GM18870 (cell line): ENCODE data around the gene MRPL40.

Source experiments
- ATAC-seq: cut with Tn5 transposase; IDR thresholded peaks from one replicate; pipeline ENCODE4 v1.9.1; 2021; ENCODE audit warnings: moderate library complexity; ENCODE audit not compliant: unreplicated experiment

The MRPL40 gene

DNA sequence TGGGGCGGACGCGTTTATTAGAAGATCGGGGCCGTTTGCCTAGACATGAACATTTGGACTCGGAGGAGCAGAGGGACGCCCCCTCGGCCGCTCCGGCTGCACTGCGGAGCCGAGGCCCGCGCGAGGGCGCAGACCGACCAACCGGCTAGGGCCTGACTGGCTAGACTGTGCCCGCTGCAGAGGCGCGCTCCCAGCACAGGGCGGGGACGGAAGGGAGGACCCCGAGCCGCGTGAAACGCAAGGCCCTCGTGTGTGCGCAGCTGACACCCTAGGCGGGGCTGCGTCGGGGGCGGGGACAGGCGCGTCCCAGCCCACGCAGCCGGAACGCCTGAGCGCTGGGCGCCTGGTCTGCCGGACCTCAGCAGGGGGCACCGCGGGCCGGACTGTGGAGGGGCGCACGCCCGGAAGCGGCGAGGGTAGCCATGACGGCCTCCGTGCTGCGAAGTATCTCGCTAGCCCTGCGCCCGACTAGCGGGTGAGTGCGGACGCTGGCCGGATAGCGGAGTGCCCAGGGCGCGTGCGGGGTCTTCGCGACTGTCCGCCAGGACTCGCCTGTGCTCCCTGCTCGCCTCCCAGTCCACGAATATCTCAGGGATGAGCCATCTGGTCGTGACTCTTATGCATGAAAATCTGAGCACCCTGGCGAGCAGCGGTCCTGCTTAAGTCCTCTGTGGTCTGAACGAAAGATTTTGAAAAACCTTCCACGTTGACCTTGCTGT is at the start of gene MRPL40:
Gene MRPL40 (plus strand): TSS at position 413 of the 719 bp plus-strand sequence. CDS start 10 bp downstream, at position 423.
- ATAC-seq: peak; percentile 38

DNA sequence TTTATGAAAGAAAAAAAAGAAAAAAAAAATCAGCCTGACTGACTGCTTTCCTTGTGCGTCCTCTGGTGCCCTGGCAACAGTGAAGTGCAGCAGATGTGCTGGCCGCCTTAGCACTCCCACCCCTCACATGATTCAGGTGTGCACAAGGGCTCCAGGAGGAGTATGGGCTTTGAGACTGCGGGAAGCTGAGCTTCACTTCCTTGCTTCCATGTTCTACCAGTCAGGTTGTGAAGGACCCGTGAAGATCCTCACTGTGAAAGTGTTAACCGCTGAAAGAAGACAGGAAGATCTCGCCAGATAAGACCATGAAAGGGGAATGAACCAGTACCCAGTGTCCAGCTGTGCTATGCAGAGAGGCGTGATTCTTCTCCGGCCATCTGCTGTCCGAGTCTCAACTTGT is 49.1 kb upstream of the MRPL40 start:
- no peak for ATAC-seq

DNA sequence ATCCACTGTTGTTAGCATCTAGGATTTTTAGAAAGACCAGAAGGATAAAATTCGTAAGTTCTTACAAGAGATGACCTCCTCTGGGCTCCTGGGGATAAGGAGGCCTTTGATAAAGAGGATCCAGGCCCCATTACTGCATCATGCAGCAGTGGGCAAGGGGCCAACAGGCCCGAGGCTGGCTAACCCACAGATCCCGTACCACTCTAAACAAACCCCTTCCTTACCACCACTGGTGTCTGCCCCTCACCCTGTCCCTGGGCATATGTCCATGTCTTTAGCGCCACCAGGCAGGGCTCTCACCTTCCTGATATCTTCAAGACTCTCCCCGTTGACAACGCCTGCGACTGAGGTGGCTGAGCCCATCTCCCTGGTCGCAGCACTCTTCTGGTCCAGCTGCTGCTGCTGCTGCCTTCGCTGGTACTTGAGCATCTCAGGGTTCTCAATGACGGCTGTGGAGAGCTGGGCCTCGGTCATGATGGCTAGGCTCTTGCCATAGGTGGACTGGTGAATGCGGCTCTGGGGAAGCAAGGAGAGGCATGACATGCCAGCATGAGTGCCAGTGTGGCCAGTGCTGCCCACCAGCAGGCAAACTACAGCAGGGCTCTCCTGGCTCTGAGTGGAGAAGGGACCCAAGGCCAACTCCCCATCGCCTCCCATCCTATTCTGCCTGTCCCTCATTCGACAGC is 47.0 kb upstream of the MRPL40 start:
- no peak for ATAC-seq

DNA sequence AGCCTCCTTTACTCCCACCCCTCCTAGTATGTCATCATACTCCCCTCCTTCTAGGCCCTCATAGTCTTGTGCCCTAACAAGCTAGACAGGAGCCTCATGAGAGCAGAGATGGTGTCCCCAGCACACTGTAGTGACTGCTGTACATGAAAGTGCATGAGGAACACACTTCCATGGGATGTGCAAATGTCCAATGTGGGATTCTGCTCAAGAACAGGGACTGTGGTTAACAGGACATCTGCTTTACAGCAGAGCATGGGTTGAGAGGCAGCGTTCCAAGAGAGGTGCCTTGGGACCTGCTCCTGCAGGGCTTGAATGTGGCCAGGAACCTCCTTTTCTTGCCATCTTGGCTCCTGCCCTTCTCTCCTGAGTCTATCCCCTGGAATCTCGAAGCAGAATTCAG is 46.1 kb upstream of the MRPL40 start:
- no peak for ATAC-seq

DNA sequence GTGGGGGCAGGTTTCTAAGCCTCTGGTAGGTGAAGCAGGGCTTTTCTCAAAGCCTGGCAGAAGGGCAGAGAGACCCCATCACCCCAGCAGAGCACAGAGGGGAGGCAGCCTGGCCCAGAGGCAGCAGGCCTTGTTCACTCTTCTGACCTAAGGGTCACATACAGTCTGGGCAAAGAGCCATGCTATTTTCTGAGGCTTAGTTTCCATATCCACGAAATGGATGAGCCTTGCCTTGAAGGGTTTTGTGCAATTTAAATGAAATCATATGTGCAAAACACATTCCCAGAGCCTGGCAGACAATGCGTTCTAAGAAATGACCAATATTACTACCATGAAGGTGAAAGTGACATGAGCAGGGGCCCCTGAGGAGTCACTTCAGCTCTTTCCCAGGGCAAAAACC is 45.3 kb upstream of the MRPL40 start:
- no peak for ATAC-seq

DNA sequence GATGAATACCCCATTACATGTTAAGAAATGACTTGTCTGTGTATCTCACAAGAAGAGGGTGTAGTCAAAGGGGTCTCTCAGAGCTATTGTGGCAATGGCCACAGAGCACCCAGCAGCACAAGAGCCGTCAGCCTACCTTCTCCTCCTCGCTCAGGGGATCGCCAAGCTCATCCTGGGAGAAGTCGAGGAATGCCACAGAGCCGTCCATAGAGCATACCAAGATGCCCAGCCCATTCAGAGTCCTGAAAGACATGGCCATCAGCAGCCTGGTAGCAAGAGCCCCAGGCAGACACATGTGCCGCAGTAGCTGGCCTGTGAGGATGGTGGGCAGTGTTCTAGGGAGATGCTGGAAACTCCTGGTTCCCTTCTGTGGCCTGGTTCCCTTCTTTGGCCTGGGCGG is 44.8 kb upstream of the MRPL40 start:
- ATAC-seq: no peak

DNA sequence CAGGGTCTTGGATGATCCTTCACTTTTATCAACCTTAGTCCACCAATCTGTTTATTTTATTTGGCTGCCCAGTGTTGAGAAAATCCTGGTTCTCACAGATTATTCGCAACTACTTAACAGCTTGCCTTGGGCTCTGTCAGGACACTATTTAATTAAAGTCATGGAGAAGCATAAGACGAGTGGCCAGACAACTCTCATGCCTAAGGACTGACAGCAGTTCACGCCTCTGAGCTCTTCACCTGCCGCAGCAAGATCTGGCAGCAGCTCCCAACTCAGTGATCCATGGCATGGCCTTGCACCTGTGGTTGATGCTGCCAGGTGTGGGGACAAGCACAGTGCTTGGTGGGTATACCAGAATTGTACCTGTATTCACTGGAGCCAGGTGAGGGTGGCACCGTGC is 38.6 kb upstream of the MRPL40 start:
- ATAC-seq: no peak

DNA sequence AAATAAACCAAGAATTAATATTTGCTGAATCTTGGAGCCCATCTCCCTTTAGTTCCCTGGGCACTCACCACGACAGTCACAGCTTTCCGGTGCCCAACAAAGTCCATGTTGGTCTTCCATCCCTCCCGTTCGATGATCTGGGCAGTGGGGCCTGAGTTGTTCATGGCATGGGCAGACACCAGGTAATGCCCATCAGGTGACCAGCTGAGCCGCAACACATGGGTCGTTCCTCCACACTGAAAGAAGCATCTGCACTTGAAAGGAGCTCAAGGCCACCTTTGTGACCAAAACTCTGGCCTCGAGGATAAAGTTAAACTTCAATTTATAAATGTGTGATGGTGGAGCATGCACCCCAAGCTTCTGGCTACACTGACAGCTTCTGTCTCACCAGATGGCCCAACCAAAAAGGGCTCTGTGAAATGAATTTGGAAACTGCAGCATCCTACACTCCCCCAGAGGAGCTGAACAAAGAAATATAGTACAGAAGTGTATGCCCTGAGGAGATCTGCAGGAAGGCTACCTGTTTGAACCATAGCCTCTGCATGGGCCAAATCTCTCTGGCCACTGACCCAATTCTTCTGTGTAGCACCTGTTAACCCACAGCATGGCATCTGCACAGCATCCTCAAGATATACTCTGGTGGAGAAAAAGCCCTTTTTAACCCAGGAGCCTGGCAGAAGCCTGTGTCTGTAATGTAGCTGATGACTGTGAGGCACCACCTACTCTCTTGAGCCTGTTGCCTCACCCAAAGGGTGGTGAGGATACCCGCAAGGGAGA is 37.9 kb upstream of the MRPL40 start:
- ATAC-seq: no peak

DNA sequence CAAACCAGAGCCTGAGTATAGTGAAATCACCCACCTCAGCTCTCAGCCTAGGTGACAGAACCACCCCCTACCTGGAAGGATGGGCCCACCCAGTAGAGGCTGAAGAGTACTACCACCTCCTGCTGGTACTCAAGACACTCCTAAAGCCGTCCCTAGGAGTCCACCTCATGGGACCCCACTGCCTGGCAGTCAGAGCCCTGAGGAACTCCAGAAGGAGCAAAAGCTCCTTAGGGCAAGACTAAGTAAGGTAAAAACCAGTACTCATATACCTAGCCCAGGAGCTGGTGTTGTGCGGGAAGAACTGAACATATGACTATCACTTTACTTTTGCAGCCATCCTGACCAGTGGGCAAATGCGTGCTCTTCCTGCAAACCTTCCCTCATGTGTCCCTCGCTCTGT is 37.1 kb upstream of the MRPL40 start:
- ATAC-seq: no peak

DNA sequence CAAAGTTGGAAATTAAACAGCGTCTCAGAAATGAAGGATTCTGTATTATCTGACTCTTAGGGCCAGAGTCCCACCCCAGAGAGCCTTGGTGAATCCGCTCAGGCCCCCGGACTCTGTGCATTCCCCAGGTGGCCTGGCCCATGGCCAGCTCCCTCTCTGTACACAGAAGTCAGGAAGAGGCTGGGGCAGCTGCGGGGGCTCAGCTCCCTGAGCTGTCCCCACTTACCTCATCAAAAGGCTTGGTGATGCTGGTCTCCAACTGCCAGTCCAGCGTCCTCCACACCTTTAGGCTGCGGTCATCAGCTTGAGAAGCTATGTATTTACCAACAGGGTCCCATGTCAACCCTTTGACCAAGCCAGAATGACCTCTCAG is 35.8 kb upstream of the MRPL40 start:
- ATAC-seq: no peak

DNA sequence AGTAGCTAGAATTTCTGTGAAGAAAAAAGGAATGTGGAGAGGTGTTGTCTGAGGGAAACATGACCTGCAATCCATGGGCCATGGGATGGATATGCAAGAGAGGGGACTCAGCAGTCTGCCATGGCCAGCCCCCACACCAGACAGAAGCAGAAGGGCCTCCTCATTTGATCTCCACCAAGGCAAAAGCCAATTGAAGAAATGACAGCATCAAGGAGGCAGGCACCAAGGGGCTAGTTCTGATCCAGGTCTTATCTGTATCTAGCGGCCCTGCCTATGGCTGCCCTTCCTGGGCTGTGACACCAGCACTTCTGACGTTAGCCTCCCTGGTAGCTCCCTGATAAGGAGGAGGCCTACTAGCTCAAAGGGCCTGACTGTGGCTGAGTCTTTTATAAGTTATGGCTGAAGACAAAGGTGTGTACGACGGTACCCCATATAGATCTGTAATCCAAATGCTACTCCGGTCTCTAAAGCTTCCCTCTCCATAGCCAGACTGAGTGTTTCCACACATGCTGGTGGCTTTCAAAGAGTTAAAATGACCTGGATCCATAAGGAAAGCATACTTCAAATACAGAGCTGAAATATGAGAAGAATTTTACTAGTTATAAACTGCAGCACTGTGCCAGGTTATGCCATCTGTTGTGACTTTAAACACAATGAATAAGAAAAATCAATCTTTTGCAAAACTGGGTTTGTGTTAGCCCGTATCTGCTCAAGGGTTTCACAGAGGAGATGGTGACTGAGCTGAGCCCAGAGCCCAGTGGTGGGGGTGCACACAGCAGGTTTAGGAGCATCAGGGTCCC is 35.2 kb upstream of the MRPL40 start:
- no peak for ATAC-seq

DNA sequence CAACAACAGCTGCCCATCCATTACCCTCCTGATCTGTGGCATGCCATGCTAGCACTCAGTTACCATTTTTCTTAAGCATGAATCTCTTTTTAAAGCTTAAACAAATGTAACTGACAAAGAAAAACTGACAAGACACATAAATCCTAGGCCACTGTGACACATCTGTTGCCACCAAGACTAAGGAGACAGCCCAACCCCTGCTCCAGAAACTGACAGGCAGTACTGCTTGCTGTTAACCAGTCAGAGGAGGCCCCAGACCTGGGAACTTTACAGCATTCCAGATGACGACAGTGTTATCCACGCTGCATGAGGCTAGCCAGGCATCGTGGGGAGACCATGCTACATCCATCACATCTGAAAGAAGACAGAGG is 34.6 kb upstream of the MRPL40 start:
- no peak for ATAC-seq

DNA sequence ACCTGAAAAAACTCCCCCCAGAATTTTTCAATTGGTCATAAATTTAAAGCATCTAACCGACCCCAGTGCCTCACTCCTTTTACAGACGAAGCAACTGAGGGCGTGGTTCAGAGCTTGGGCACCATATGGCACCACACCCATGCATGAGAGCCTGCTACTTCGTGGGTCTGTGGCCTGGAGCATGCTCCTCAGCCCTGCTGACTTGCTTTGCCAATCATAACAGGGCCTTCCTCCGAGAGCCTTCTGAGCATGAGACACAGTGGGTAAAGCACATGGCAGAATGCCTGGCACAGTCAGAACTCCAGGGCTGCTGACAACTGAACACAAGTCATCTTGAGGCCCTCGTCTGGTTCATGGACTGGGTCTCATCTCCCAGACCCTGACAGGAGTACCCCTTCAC is 34.1 kb upstream of the MRPL40 start:
- ATAC-seq: no peak

DNA sequence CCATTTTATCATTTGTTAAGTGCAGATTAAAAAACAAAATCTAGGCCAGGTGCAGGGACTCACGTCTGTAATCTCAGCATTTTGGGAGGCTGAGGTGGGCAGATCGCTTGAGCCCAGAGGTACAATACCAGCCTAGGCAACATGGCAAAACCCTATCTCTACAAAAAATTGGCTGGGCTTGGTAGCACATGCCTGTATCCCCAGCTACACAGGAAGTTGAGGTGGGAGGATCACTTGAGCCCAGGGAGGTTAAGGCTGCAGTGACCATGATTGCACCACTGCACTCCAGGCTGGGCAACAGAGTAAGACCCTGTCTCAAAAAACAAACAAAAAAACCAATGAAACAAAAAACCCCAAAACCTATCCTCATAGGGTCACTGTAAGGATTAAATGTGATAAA is 33.7 kb upstream of the MRPL40 start:
- ATAC-seq: no peak

DNA sequence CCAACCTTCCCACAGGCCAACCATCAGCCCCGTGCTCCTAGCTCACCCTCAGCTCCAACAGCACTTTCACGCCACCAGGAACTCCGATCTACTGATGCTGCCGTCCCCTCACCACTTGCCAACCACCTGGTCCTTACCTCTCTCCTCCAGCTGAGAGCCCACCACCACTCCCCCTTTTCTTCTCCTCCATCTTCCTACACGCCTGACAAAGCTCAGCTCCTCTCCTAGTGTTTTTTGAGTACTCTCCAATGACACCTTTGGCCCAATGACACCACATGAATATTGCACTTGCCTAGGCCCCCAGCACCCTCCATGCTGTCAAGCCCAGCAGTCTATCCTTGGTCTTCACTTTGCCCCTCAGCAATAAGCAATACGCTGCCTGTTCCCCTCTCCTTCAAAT is 31.5 kb upstream of the MRPL40 start:
- no peak for ATAC-seq

DNA sequence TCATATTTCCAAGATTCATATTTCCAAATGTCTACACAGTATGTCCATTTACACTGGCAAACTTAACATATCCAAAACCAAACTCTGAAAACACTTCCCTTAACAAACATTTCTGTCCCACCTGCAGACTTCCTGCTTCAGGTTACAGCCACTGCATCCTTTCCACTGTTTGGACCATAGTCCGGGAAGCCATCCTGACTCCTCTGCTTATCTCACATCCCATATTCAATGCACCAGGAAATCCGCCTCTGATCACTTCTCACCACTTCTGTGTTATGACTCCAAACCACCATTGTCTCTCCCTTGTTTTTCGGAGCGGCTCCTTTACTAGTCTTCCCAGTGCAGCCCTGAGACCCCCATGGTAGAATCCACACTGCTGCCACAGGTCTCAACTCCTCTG is 30.9 kb upstream of the MRPL40 start:
- no peak for ATAC-seq

DNA sequence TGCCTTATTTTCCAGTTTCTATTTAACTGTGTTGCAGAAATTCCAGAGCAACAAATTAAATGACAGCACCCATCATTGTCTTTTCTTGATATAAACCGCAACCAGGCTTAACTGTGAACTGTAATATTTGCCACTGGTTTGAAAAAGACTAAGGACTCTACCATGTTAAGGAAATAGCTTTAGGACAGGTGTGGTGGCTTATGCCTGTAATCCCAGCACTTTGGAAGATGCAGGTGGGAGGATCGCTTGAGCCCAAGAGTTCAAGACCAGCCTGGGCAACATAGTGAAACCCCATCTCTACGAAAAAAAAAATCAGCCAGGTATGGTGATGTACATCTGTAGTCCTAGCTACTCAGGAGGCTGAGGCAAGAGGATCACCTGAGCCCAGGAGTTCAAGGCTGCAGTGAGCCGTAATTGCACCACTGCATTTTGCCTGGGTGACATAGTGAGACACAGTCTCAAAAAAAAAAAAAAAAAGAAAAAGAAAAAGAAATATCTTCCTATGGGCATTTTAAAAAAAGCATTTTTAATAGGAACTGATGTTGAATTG is 29.6 kb upstream of the MRPL40 start:
- no peak for ATAC-seq

DNA sequence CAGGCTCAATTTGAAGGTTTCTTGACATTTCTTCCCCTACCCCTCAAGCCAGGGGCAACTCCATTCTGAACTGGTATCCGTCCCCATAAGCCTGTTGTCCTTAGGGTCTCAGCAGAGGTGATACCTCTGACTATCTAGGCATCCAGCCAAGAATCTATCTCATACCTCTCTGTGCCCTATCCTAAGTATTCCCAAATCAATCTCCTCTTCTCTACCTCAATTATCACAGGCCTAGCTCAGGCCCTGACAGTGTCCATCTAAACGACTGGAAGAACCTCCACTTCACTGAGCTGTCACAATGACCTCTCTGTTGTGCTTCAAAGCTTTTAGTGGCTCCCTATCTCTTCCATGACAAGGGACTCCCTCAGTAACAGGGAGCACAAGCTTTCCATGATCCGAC is 27.7 kb upstream of the MRPL40 start:
- ATAC-seq: no peak

DNA sequence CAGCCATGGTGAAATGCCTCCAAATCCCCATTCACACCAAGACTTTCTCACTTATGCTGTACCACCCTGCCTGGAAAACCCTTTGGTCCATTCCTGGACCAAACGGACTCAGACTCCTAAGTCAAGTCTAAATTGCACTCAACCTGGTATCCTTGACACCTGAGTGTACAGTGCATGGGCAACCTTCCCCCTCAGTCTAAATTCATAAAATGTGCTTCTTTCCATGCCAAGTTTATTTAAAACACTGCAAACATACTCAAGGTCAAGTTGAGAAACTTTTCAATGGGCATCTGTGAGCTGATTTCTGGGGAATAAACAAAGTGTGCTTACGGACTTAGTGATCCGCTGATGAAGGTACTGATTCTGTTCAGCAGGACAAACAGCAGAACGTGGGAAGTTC is 27.2 kb upstream of the MRPL40 start:
- no peak for ATAC-seq

DNA sequence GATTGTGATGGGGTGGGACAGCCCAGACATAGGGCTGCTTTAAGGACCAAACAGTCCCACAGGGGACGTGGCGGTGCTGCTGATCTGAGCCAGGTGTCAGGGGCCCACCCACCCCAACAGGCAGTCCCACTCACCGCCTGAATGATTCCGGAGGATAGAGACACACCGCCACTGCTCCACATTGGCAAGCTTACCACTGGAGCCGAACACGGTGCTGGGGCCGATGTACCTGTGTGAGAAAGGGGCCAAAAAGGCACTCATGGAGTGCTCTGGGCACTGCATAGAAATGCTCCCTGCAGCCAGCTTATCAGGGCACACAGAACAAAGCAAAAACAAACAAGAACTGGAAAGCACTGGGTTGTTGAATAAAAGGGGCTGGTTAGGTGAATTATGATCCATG is 26.7 kb upstream of the MRPL40 start:
- no peak for ATAC-seq

DNA sequence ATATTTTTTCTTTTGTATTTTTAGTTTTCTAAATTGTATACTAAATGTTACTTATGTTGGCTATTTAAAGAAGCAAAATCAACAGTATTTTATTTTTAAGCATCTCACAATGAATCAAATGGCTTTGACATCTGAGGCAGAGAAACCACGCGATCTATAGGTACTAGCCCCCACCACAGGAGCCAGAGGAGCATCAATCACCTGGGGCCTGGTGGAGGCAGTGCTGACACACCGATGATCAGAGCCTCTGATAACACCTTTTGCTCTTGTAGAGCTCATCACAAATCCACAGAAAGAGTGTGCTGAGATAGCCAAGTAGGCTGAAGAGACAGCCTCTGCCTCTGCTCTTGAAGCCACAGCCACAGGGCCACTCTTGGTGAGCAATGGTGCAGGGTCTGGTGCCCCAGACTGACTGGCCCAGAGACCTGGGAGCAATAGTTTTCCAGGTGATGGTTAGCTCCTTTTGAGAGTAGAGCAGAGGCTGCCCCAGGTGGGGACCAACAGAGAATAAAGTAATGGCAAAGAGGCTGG is 26.0 kb upstream of the MRPL40 start:
- no peak for ATAC-seq
